Articular chondrocyte of knee joint (primary cell): ENCODE data around the gene COX7C. TPM values are rescaled to one million over a fixed set of nuclear protein-coding genes. Genes with fewer than 3 reads are reported as not detected.

Experiments
- small RNA-seq: library from RNA; depleted of rRNA; stranded (forward); fragments of <200 nt; gene quantifications from one replicate; pipeline ENCODE3, GENCODE V24; 2012
- total RNA-seq: library from RNA; depleted of rRNA; stranded (reverse); fragments of >200 nt; gene quantifications from 2 replicates; pipeline ENCODE4 v1.2.3, GENCODE V29; 2012

COX7C gene, protein sequence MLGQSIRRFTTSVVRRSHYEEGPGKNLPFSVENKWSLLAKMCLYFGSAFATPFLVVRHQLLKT
- total RNA-seq: 223 and 231 TPM in 2 replicates

DNA sequence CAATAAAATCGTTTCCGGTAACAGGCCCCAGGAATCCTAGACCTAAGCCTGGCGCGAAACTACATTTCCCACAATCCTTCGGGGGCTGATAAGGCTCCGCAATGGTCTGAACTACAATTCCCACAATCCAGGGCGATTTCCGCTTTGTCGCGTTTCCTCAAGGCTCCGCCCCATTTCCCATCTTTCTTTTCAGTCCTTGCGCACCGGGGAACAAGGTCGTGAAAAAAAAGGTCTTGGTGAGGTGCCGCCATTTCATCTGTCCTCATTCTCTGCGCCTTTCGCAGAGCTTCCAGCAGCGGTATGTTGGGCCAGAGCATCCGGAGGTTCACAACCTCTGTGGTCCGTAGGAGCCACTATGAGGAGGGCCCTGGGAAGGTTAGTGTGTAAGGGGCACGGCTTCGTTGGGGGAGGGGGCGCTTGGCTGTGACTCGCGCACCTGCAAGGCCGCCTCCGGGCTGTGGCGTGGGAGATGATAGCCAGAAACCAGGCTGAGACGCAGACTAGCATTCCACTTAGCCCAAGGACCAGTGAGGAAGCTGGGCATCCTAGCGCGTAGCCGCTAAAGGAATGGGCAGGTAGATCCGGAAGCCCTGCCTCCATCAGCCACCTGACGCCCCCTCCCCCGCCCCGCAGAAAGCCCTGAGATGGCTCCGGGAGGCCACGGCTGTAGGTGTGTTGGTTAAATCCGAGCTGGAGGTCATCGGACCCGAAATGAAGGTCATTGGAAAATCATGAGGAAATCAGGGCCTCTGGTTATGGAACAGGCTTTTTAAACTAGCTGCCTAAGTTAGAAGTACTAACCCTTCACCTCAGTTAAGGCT is at the start of gene COX7C:
Gene COX7C (plus strand): TSS at position 186 of the 821 bp plus-strand sequence. CDS start 115 bp downstream, at position 301.

Small RNAs within 50 kb of the gene (small RNA-seq; reads per million reads assigned to genes)
- not detected for gene RNU6-804P
